Esophagus squamous epithelium (tissue), 4 donors: Measurements from ENCODE around the gene NACA.

Source experiments
- CTCF ChIP-seq, 6 experiments: fragments of 450-650 bp in 4 of 6; fragments of 200-600 bp in 2 of 6; sonication (generic) in 2 of 6; IDR thresholded peaks; one replicate each; pipeline ENCODE4 v1.5.1; 2016 to 2019; ENCODE audit warnings: antibody characterized with exemption in 6 of 6, mild to moderate bottlenecking in 4 of 6, moderate library complexity in 4 of 6
- POLR2A ChIP-seq, 4 donors: fragments of 450-650 bp; IDR thresholded peaks; one replicate each; pipeline ENCODE4 v1.6.1; 2017; ENCODE audit warnings: antibody characterized with exemption in 4 of 4, mild to moderate bottlenecking in 4 of 4, moderate library complexity in 3 of 4

DNA sequence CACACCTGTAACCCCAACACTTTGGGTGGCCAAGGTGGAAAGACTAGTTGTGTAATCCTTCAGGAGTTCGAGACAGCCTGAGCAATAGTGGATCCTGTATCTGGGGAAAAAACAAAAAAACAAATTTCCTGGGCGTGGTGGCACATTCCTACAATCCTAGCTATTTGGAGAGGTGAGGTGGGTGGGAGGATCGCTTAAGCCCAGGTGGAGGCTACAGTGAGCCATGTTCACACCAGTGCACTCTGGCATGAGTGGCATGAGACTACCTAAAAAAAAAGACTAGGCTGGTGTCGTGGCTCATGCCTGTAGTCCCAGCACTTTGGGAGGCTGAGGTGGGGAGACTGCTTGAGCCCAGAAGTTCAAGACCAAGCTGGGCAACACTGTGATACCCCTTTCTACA is 54.3 kb downstream of the NACA start:
- TF ChIP-seq CTCF (IDR thresholded peaks at IDR 0.05), result no peak
- TF ChIP-seq POLR2A (IDR thresholded peaks at IDR 0.05), result no peak
